ENCODE data around the gene EEFSEC.

The EEFSEC gene

GRCh38 chr3:128353361-128353965 is 200.2 kb downstream of the EEFSEC start:
- no peak for DNase-seq (ENCODE audit: low spot score)

GRCh38 chr3:128353991-128354687 is 200.9 kb downstream of the EEFSEC start:
- DNase-seq (ENCODE audit: low spot score) = no peak

- no peak for DNase-seq (ENCODE audit: low spot score)
Measured at GRCh38 chr3:128354788-128355542, 201.7 kb downstream of the EEFSEC start.

GRCh38 chr3:128355543-128355919 is 202.2 kb downstream of the EEFSEC start:
- DNase-seq (ENCODE audit: low spot score) = no peak

- no peak for DNase-seq (ENCODE audit: low spot score)
Measured at GRCh38 chr3:128356822-128357221, 203.5 kb downstream of the EEFSEC start.

- DNase-seq (ENCODE audit: low spot score) = no peak
Measured at GRCh38 chr3:128357538-128357937, 204.3 kb downstream of the EEFSEC start.

GRCh38 chr3:128358156-128358895 is 205.0 kb downstream of the EEFSEC start:
- no peak for DNase-seq (ENCODE audit: low spot score)

GRCh38 chr3:128359060-128359664 is 205.9 kb downstream of the EEFSEC start:
- DNase-seq (ENCODE audit: low spot score) = no peak

- DNase-seq (ENCODE audit: low spot score) = no peak
Measured at GRCh38 chr3:128359846-128360642, 206.8 kb downstream of the EEFSEC start.

GRCh38 chr3:128360705-128361271 is 207.5 kb downstream of the EEFSEC start:
- DNase-seq (ENCODE audit: low spot score) = peak; percentile 29

- DNase-seq (ENCODE audit: low spot score) = no peak
Measured at GRCh38 chr3:128362026-128362965, 209.0 kb downstream of the EEFSEC start.

GRCh38 chr3:128364291-128364690 is 211.0 kb downstream of the EEFSEC start:
- DNase-seq (ENCODE audit: low spot score) = no peak

GRCh38 chr3:128364808-128365360 is 211.6 kb downstream of the EEFSEC start:
- DNase-seq (ENCODE audit: low spot score) = no peak

GRCh38 chr3:128366136-128366535 is 212.9 kb downstream of the EEFSEC start:
- DNase-seq (ENCODE audit: low spot score) = no peak

GRCh38 chr3:128366652-128367051 is 213.4 kb downstream of the EEFSEC start:
- DNase-seq (ENCODE audit: low spot score) = no peak

GRCh38 chr3:128367221-128367620 is 213.9 kb downstream of the EEFSEC start:
- no peak for DNase-seq (ENCODE audit: low spot score)

- DNase-seq (ENCODE audit: low spot score) = no peak
Measured at GRCh38 chr3:128367761-128368160, 214.5 kb downstream of the EEFSEC start.

- no peak for DNase-seq (ENCODE audit: low spot score)
Measured at GRCh38 chr3:128368626-128369025, 215.3 kb downstream of the EEFSEC start.

- no peak for DNase-seq (ENCODE audit: low spot score)
Measured at GRCh38 chr3:128369121-128369703, 215.9 kb downstream of the EEFSEC start.

Data from GM03348 (cell line).